ENCODE measurements around the gene GPR180. TPM values are rescaled to one million over a fixed set of nuclear protein-coding genes. Genes with fewer than 3 reads are reported as not detected.
"Not testable (repeated sequence)": the region's sequence is repeated elsewhere in the genome, so short reads cannot be mapped to it uniquely, and the experiment has no call there.

GPR180 gene
- total RNA-seq, 2 donors from 2014 or later = 3.4 to 3.7 TPM

DNA sequence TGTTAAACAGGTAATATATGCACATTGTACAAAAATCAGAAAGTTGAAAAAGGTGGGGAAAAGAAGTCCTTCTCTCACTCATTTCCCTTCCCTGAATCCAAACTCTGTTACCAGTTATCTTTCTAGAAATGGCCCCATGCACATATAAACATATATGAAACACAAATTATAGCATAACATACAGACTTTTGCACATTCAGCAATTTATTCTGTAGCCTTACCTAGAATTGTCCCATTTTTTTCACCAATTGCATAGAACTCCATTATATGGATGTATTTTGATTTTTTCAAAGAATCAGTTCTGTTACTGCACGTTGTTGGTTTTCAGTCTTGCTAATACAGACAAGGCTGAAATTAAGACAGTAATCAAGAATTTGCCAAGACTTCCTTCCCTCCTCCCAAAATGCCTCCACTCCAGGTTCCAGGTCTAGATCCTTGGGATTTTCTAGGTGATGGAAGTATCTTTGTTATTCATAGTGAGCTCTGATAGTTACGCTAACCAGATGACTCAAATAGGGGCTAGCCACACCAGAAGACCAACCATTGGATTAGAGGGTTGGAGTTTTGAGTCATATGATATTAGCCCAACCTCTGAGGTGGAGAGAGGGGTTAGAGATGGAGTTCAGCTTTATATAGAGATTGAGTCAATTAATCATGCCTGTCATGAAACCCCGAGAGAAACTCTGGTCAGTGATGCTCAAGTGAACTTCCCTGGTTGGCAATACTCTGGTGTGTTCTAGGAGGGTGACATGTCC, 30.7 kb downstream of the GPR180 start:
- ATAC-seq (no peak), DNase-seq (no peak)
- intact Hi-C loops (cut with DNase I, micrococcal nuclease) = no loop called here

DNA sequence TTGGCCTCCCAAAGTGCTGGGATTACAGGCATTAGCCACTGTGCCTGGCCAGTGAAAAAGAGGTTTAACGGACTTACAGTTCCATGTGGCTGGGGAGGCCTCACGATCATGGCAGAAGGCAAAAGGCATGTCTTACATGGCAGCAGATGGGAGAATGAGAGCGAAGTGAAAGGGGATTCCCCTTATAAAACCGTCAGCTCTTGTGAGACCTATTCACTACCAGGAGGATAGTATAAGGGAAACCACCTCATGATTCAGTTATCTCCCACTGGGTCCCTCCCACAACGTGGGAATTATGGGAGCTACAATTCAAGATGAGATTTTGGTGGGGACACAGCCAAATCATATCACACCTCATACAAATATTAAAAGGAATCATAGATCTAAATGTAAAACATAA, 34.4 kb downstream of the GPR180 start:
- DNase-seq; ATAC-seq; intact Hi-C loops (cut with DNase I, micrococcal nuclease): not testable (repeated sequence)

DNA sequence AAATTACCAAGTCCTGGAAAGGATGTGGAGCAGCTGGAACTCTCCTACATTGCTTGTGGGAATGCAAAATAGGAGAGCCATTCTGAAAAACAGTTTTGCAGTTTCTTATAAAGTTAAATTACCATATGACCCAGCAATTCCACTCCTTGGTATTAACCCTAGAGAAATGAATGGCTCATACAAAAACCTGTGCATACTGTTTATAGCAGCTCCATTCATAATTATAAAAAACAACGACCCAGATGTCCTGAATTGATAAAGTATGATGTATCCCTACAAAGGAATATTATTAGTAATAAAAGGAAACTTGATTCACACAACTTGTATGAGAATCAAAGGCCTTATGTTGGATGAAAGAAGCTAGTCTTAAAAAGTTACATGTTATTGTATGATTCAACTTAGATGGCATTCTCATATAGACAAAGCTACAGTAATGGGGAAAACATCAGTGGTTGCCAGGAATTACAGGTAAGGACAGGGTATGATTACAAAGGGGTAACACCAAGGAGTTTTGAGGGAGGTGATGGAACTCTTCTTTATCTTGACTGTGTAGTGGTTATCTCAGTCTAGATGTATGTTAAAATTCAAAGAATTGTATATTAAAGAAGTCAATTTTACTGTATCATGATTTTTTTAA, 35.4 kb downstream of the GPR180 start:
- intact Hi-C loops (cut with DNase I, micrococcal nuclease) = no loop called here
- no peak for DNase-seq
- no peak for ATAC-seq

DNA sequence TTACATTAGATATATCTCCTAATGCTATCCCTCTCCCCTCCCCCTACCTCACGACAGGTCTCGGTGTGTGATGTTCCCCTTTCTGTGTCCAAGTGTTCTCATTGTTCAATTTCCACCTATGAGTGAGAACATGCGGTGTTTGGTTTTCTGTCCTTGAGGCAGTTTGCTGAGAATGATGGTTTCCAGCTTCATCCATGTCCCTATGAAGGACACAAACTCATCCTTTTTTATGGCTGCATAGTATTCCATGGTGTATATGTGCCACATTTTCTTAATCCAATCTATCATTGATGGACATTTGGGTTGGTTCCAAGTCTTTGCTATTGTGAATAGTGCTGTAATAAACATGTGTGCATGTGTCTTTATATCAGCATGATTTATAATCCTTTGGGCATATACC, 36.0 kb downstream of the GPR180 start:
- DNase-seq; ATAC-seq; intact Hi-C loops (cut with DNase I, micrococcal nuclease): not testable (repeated sequence)

DNA sequence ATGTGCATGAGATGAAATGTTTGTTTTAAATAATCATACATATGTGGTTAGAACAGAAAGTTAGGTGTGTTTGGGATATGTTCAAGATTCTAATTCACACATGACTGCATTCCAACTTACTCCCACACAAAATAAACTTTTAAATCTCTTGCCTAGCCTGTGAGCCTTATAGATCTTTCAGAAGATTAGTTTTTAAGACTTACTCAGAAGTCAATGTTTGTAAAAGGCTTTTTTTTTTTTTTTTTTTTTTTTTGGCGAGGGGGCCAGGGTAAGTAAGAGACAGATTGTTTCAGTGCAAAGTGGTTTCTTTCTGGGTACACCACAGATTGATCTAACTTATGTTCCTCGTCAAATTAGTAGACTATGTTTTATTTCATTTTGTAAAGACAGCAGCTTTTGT, 39.1 kb downstream of the GPR180 start:
- DNase-seq (no peak), ATAC-seq (no peak)
- intact Hi-C loops (cut with DNase I, micrococcal nuclease) = no loop called here

DNA sequence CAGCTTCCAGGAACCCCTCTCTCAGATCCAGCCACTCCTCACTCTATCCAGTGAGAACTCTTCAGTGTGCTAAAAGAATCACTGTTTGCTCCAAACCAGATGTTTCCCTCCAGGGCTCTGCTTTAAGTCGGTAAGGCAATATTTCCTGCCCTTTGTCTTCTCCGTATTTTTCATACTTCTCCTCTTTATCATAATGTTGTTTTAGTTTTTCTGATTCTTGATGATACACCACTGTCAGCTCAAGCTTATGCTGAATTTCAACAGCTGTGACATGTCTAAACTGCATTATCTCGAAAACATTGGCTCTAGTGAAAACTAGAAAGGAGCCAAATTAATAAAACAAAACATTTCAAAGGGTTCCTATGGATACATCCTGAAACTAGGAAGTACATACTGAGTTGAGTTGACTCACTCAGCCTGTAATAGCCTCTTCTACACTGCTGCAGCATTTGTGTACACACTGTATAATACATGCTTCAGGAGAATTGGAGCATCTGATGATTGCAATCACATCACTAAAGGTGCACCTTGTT, 39.8 kb downstream of the GPR180 start:
- intact Hi-C loops (cut with DNase I, micrococcal nuclease) = no loop called here
- peak; percentile 59 for ATAC-seq
- no peak for DNase-seq

DNA sequence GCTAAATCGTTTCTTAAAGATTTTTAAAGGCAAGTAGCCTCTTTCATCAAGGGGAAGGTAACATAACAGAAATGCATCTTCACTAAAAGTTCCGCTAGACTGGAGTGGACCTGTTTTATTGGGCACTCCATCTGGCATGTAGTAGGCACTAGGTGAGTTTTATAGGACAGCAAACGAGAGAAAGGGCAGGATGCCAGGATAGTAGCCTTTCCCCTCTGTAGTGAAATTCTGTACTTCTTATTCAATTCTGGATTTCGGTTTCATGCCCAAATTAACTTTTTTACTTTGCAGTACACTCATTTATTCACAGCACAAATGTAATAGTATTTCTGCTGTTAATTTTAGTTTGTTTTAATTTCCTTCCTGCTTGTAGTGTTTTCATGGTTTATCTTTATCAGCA, 45.2 kb downstream of the GPR180 start:
- intact Hi-C loops (cut with DNase I, micrococcal nuclease) = no loop called here
- ATAC-seq (peak; percentile 45), DNase-seq (no peak)

DNA sequence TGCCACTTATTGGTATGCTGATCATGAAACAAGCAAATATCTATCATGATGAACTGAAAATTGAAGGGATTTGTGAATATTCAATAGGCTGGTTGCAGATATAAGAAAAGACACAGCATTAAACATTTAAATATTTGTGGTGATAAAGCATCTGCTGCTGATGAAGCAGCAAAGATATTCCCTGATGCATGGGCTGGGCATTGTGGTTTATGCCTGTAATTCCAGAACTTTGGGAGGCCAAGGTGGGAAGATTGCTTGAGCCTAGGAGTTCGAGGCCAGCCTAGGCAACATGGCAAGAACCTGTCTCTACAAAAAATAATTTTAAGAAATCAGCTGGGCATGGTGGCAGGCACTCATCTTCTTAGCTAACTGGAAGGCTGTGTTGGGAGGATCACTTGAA, 54.5 kb downstream of the GPR180 start:
- intact Hi-C loops (cut with DNase I, micrococcal nuclease) = no loop called here
- ATAC-seq = no peak
- no peak for DNase-seq

DNA sequence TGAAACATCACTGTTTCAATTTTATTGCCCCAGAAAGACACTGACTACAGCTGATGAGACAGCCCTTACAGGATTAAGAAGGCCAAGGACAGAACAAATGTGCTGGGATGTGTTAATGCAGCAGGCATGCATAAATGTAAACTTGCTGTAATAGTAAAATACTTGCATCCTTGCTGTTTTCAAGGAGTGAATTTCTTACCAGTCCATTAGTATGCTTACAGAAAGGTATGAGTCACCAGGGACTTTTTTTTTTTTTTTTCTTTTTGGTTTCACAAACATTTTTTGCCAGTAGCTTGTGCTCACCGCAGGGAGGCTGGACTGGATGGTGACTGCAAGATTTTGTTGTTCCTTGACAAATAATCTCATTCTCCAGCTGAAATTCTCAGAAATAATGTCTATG, 55.1 kb downstream of the GPR180 start:
- intact Hi-C loops (cut with DNase I, micrococcal nuclease) = no loop called here
- ATAC-seq = no peak
- no peak for DNase-seq

DNA sequence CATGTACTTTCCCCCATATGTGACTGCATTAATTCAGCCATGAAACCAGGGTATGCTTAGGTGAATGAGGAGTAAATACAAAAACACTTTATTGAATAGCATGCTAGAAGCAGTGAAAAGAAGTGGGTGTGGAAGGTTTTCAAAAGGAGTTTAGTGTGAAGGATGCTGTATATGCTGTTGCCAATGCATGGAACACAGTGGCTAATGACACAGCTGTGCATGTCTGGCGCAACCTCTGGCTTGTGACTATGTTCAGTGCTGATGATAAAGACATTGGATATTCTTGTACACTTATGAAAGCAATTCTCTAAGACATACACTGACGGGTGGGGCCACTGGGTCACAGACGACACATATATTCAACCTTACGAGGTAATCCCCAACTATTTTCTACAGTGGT, 55.5 kb downstream of the GPR180 start:
- intact Hi-C loops (cut with DNase I, micrococcal nuclease) = no loop called here
- ATAC-seq (no peak), DNase-seq (no peak)

DNA sequence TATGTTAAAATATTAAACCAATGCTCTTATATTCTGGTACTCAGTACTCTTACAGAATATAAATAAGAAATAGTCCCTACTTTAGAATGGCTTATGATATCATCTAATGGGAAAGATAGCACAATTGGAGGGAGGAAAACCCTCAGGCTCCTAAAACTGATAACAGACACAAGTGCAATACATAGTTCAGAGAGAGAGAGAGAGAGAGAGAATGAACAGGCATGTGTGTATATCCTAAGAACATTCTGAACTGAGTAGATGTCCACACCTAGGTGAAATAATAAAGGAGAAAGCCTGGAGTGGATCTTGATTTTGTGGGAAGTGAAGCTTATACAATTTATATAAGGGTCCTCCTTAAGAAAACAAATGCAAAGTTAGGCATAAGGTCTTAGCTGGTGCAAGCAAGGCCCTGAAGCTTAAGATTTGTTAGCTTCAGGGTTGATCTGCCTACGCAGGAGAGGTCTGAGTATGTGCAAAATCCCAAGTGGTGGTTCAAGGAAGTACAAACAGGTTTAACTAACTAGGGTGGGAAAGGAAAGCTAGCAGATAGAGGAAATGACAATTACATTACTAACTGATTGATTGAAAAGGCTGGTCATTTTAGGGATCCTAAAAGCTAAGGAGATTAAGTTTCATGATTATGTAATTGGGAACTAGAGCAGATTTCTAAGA, 57.4 kb downstream of the GPR180 start:
- no peak for DNase-seq
- intact Hi-C loops (cut with DNase I, micrococcal nuclease) = no loop called here
- no peak for ATAC-seq

DNA sequence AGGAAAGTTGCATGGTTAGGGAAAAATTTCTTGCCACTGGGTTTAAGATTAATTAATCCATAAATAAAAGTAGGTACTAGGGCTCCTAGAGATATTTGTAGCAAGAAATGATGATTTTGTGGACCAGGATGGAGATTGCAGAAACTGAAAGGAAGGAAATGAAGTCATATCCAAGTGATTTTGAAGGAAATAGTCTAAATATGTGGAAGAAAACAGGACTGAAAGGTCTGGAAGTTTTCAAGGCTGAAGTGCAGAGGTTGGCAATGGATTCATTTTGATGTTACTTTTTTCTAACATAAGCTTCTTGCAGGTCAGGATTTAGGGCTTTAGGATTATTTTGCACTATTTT, 57.9 kb downstream of the GPR180 start:
- no peak for ATAC-seq
- intact Hi-C loops (cut with DNase I, micrococcal nuclease) = no loop called here
- no peak for DNase-seq

DNA sequence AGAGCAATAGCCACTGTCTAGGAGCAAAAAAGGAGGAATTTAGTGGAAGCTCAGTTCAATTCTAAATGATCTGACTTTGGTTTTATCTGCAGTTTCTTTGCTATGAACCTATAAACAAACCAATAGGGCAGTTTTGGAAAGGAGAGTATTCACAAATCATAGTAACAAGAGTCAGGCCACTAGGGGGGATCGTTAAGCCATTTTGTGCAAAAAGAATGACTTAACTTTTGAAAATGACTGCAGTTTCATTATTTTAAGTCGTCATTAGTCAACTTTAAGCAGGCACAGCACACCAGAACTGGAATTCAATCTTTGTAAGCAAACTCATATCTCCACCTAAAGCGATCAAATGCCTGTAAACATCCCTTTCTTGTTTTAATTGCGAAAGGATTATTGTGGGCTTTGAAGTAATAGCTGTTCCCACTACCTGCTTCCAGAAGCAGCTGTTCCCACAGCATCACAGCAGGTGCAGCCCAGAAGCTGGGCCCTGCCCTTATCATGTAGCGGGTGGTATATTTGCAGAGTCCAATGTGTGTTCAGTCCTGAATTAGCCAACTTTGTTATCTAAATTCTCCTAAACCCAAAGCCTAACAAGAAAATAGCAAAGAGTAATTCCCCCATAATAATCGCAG, 59.2 kb downstream of the GPR180 start:
- ATAC-seq (peak; percentile 63), DNase-seq (no peak)
- intact Hi-C loops (cut with DNase I, micrococcal nuclease) = no loop called here

DNA sequence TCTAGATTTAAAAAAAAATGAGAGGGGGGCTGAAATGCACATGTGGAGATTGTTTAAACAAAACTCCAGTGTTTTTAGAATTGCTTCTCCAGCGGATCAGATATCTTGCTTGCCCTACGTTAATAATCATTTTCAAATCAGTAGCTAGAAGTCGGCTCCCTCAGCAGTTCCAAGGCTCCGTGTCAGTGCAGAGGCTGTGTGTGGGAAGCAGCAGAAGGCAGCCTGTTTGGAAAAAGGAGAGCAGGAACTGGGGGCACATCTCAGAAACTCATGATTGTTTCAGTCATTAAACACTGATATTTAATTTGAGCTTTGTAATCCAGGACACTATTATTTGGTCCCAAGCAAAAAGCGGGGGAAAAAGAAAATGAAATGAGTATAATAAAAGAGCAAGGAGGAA, 59.7 kb downstream of the GPR180 start:
- DNase-seq = no peak
- ATAC-seq = no peak
- intact Hi-C loops (cut with DNase I, micrococcal nuclease) = no loop called here

DNA sequence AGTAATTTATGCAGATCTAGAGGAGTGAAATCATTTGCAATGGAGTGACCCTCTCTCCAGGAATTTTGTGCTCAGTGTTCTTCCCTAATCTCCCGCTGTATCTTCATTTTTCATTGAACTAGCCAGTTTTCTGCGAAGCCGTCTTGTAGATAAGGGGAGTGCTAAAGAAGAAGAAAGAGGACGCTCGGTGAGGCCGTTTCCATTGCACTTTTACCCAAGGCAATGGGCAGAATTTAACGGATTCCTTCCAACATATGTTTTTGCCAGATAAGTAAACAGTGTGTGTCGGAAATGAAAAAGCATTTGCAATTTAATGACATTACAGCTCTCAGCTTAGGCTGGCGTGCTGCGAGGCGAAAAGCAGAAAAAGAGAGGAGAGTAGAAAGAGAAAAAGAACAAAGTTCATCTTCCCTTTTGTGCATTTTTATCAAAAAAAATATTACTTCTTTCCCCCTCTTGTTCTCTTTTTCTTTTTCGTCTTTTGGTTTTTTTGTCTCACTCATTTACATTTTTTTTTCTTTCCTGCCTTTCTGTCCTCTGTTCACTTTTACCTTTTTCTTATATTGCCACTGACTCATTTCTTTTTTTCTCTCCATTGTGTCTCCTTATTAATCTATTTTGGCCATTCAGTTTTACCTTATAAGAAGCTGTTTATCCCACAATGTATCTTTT, 60.8 kb downstream of the GPR180 start:
- ATAC-seq = no peak
- intact Hi-C loops (cut with DNase I, micrococcal nuclease) = no loop called here
- no peak for DNase-seq

DNA sequence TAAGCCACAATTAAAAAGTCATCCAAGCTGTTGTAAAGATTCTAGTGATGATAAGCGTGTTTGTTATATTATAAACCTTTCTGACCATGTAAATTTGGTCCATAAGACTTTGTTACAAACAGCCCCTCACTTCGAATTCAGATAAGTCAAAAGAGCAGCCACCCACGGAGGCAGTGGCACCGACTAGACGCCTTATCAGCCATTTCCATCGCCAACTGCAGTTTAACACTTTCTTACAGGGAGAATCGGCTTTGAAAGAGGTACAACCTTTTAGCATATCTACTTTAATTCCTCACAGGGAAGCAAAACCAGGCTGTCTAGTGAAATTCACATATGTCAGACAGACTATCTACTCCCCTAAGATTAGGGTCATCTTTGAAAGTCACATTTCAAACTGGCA, 63.2 kb downstream of the GPR180 start:
- intact Hi-C loops (cut with DNase I, micrococcal nuclease) = no loop called here

DNA sequence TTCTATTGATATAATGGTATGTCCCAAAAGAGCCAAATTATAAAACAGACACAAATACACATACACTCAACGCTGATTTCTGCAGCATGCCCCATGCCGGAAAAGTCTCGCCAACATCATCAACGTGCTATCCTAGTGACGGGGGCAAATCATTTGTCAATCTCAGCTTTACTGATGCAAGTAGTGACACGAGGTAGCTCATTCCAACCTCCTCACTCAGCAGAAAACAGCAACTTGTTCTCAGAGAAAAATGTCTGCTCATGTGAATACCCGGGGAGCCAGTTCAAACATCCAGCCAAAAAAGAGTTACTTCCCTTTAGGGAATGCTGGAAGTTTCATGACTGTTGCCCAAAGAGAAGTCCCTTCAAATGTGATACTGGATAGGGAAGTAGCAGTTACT, 64.4 kb downstream of the GPR180 start:
- intact Hi-C loops (cut with DNase I, micrococcal nuclease) = no loop called here
- ATAC-seq = no peak
- no peak for DNase-seq

More for the DNA sequence above, 63.2 kb downstream of the GPR180 start:
- ATAC-seq = no peak
- no peak for DNase-seq

DNA sequence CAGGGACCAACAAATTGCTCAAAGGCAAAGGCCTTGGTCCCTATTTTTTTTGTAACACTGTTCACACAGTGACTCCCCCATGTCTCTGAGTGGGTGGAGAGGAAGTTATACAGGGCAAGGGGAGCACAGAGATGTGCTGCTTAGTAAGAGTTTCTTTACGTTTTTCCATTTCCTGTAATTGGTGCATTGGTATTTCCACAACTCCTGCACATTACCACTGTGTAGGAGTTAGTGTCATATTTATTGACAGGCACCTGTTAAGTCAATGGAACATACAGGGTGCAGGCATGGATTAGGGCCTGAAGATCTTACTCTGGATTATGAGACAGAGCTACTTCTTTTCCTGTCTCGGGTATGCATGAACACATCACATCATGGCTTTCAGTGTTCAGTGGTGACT, 65.5 kb downstream of the GPR180 start:
- ATAC-seq = no peak
- DNase-seq = no peak
- intact Hi-C loops (cut with DNase I, micrococcal nuclease) = no loop called here

DNA sequence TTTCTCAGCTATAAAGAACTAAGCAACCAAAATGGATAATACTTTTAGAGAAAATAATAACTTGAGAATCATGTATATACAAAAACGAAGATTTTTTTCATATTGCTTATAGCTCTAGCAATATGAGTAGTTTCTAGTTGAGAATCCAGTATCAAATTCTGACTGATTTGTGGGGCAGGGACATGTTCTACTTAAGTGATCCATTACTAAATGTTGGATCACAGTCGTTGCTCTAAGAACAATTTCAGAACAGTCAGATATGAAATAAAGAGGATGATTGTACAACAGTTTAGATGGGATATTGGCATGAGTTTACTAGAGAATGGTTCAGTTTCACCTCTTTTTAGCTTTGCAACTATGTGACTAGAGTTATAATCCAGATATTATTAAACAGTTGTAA, 70.7 kb downstream of the GPR180 start:
- intact Hi-C loops (cut with DNase I, micrococcal nuclease) = no loop called here
- DNase-seq = no peak
- ATAC-seq = no peak

All from left colon (tissue), 2 donors.